ENCODE measurements around the gene MDM4. TPM values are rescaled to one million over a fixed set of nuclear protein-coding genes. Genes with fewer than 3 reads are reported as not detected.
"Not testable (repeated sequence)": the region's sequence is repeated elsewhere in the genome, so short reads cannot be mapped to it uniquely, and the experiment has no call there.

Gene MDM4
- total RNA-seq, 2 experiments from 2014 or later, result 72.2 to 72.4 TPM

DNA sequence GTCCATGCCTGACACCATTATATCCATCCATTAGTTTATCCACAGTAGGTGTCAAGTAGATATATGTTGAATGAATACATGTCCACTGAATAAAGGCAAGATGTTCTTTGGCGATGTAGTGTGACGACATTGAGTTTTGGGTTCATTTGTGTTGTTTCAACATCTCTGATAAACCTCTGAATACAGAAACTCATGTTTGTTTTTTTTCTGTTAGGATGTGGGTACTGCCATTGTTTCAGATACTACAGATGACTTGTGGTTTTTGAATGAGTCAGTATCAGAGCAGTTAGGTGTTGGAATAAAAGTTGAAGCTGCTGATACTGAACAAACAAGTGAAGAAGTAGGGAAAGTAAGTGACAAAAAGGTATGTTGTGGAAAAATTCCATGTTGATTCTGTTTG lies 28.1 kb downstream of the MDM4 start:
- H3K4me1 Mint-ChIP-seq (ENCODE audit: low read depth), result peaks cover 55% of the 10 kb centered on the region
- peaks cover 87% of the 10 kb centered on the region for H3K36me3 Mint-ChIP-seq (ENCODE audit: low read depth)
- CTCF ChIA-PET, result interaction anchor here (1.0 to 4.0 kb wide), 14 partner anchors 10 to 263 kb away, joined by 3 to 36 read pairs (median 6); partner anchors contain the start of gene MDM4
- DNase-seq (no peak), ATAC-seq (peak; percentile 87)
- H3K27me3 Mint-ChIP-seq (ENCODE audit: low read depth), result no peaks in the 10 kb centered on the region
- POLR2A ChIA-PET, result interaction anchor here (1.0 to 4.5 kb wide), 7 partner anchors 21 to 50 kb away, joined by 5 to 65 read pairs (median 8); partner anchors contain the start of genes MDM4 and PIK3C2B
- H3K9me3 Mint-ChIP-seq (ENCODE audit: insufficient read depth), result peaks cover 5% of the 10 kb centered on the region
- H3K4me3 Mint-ChIP-seq, result peak overlapping the region; percentile 23
- peak overlapping the region; percentile 83 for H3K27ac Mint-ChIP-seq

DNA sequence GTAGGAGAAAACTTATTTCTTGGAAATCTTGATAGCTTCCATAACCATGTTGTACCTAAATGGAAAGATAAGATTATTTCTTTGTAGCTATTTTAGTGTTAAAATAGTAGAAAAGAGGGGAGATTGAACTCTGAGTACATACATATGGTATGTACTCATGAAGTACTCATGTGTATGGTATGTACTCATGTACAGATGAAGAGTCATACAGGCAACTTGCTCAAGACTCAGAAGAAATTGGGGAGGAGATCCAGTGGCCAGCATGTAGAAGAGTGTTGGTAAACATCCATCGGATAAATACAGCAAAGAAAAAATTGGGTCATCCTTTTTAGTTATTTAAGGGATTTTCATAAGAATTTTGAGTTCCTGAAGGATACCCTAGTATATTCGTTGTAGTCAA lies 29.0 kb downstream of the MDM4 start:
- Mint-ChIP-seq H3K36me3 (ENCODE audit: low read depth) (peaks cover 92% of the 10 kb centered on the region), H3K4me1 (ENCODE audit: low read depth) (peaks cover 55% of the 10 kb centered on the region), H3K4me3 (peak overlapping the region; percentile 61), H3K9me3 (ENCODE audit: insufficient read depth) (peaks cover 5% of the 10 kb centered on the region), H3K27ac (peak overlapping the region; percentile 86), H3K27me3 (ENCODE audit: low read depth) (no peaks in the 10 kb centered on the region)
- ATAC-seq, result no peak
- no peak for DNase-seq
- CTCF ChIA-PET, result interaction anchor here (0.7 to 4.0 kb wide), 14 partner anchors 9 to 262 kb away, joined by 3 to 36 read pairs (median 7); partner anchors contain the start of gene MDM4
- POLR2A ChIA-PET, result interaction anchor here (1.0 to 4.5 kb wide), 7 partner anchors 20 to 51 kb away, joined by 5 to 65 read pairs (median 8); partner anchors contain the start of genes MDM4 and PIK3C2B

DNA sequence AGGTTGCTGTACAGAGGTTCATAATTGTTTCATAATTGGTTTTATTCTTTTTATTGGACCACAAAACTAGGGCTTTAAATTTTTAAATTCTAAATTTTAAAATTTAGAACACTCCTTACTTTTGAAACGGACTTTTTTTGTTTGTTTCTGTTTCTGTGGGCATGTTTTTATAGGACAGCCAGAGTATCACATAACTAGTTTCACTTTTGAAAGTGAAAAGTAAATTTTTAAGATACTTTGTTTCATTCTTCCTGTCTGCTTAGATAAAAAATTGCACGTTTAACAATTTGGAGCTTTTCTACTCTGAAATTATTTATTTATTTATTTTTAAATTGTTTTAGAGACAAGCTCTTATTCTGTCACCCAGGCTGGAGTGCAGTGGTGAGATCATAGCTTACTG lies 29.7 kb downstream of the MDM4 start:
- H3K27ac Mint-ChIP-seq, result peak overlapping the region; percentile 86
- H3K36me3 Mint-ChIP-seq (ENCODE audit: low read depth), result peaks cover 90% of the 10 kb centered on the region
- ChIA-PET POLR2A (interaction anchor here (0.7 to 4.5 kb wide), 4 partner anchors 10 to 1238 kb away, joined by 3 to 65 read pairs (median 4); partner anchors contain the start of genes MDM4 and PIK3C2B), CTCF (interaction anchor here (0.9 to 4.0 kb wide), 10 partner anchors 14 to 261 kb away, joined by 3 to 36 read pairs (median 9); no protein-coding TSS in a partner anchor)
- DNase-seq (no peak), ATAC-seq (peak; percentile 36)
- H3K4me3 Mint-ChIP-seq, result peak overlapping the region; percentile 61
- H3K4me1 Mint-ChIP-seq (ENCODE audit: low read depth), result peaks cover 55% of the 10 kb centered on the region
- H3K27me3 Mint-ChIP-seq (ENCODE audit: low read depth), result no peaks in the 10 kb centered on the region
- H3K9me3 Mint-ChIP-seq (ENCODE audit: insufficient read depth), result peaks cover 5% of the 10 kb centered on the region

DNA sequence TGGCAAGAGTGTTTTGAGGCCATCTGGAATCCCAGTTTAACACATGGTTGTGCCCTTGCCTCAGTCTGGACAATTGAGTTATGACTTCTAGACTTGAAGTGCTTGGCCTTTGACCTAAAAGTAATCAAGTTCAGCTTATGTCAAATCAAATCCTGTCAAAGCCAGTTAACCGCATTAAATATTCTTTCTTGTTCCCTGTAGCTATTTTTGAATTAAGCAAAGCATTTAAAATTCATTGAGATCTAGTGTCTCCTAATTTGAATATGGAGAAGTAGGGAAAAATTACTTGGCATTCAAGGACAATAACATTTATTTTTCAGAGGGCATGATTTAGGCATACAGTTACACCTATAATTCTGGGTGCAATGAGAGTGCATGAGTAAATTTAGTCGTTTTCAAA lies 32.1 kb downstream of the MDM4 start:
- H3K27ac Mint-ChIP-seq, result no peak overlapping the region
- CTCF ChIA-PET, result interaction anchor here (0.5 to 2.1 kb wide), 7 partner anchors 8 to 259 kb away, joined by 3 to 9 read pairs (median 4); no protein-coding TSS in a partner anchor

DNA sequence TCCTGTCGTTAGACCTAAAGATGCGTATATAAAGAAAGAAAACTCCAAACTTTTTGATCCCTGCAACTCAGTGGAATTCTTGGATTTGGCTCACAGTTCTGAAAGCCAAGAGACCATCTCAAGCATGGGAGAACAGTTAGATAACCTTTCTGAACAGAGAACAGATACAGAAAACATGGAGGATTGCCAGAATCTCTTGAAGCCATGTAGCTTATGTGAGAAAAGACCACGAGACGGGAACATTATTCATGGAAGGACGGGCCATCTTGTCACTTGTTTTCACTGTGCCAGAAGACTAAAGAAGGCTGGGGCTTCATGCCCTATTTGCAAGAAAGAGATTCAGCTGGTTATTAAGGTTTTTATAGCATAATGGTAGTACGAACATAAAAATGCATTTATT lies 33.1 kb downstream of the MDM4 start:
- Mint-ChIP-seq H3K4me1 (ENCODE audit: low read depth) (peaks cover 22% of the 10 kb centered on the region), H3K27me3 (ENCODE audit: low read depth) (no peaks in the 10 kb centered on the region), H3K27ac (no peak overlapping the region), H3K36me3 (ENCODE audit: low read depth) (peaks cover 83% of the 10 kb centered on the region), H3K4me3 (no peak overlapping the region), H3K9me3 (ENCODE audit: insufficient read depth) (no peaks in the 10 kb centered on the region)
- POLR2A ChIA-PET, result no interaction called here
- DNase-seq (no peak), ATAC-seq (no peak)
- CTCF ChIA-PET, result interaction anchor here (1.3 to 2.2 kb wide), 5 partner anchors 11 to 258 kb away, joined by 3 to 9 read pairs (median 5); no protein-coding TSS in a partner anchor

More for the DNA sequence above, 32.1 kb downstream of the MDM4 start:
- Mint-ChIP-seq H3K27me3 (ENCODE audit: low read depth) (no peaks in the 10 kb centered on the region), H3K4me1 (ENCODE audit: low read depth) (peaks cover 33% of the 10 kb centered on the region), H3K36me3 (ENCODE audit: low read depth) (peaks cover 85% of the 10 kb centered on the region), H3K9me3 (ENCODE audit: insufficient read depth) (peaks cover 2% of the 10 kb centered on the region), H3K4me3 (no peak overlapping the region)
- ATAC-seq, result no peak
- no peak for DNase-seq
- POLR2A ChIA-PET, result interaction anchor here (0.6 kb wide), 1 partner anchor 32 kb away, joined by 4 read pairs; the partner anchor contains the start of gene MDM4

DNA sequence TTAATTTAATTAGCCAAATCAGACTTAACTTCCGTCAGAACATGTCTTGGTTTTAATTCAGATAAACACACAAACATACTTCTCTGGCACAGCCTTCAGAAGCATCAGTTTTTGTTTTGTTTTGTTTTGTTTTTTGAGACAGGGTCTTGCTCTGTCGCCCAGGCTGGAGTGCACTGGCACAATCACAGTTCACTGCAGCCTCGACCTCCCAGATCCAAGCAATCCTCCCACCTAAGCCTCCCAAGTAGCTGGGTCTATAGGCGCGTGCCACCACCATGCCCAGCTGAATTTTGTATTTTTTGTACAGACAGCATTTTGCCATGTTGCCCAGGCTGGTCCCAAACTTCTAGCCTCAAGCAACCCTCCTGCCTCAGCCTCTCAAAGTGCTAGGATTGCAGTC lies 34.7 kb downstream of the MDM4 start:
- Mint-ChIP-seq H3K9me3 (ENCODE audit: insufficient read depth) (no peaks in the 10 kb centered on the region), H3K36me3 (ENCODE audit: low read depth) (peaks cover 71% of the 10 kb centered on the region), H3K4me3 (no peak overlapping the region), H3K27me3 (ENCODE audit: low read depth) (no peaks in the 10 kb centered on the region), H3K27ac (no peak overlapping the region), H3K4me1 (ENCODE audit: low read depth) (peaks cover 11% of the 10 kb centered on the region)
- ATAC-seq (no peak), DNase-seq (no peak)
- CTCF ChIA-PET, result interaction anchor here (0.8 to 4.8 kb wide), 4 partner anchors 15 to 256 kb away, joined by 3 to 23 read pairs (median 4); no protein-coding TSS in a partner anchor
- POLR2A ChIA-PET, result no interaction called here

DNA sequence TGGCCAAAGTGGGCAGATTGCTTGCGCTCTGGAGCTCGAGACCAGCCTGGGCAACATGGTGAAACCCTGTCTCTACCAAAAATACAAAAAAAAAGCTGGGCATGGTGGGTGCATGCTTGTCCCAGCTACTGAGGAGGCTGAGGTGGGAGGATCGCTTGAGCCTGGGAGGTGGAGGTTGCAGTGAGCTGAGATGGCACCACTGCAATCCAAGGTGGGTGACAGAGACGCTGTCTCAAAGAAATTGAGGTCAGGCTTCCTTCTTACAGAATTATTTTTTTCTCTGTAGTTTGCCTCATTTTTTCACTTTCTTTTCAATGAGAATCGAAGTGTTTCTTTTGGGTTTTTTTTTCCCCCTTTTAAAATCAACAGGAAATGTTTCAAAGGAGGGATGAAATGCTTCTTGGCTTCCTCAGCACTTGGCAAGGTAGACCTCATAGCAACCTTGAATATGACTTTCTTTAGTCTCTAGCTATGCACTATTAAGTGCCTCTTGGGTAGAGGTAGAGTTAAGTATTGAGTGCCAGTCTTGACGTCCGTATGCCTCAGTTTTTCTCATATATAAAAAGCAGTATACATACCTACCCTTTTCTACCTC lies 40.3 kb downstream of the MDM4 start:
- Mint-ChIP-seq H3K4me1 (ENCODE audit: low read depth) (peaks cover 17% of the 10 kb centered on the region), H3K27ac (peak overlapping the region; percentile 79)

DNA sequence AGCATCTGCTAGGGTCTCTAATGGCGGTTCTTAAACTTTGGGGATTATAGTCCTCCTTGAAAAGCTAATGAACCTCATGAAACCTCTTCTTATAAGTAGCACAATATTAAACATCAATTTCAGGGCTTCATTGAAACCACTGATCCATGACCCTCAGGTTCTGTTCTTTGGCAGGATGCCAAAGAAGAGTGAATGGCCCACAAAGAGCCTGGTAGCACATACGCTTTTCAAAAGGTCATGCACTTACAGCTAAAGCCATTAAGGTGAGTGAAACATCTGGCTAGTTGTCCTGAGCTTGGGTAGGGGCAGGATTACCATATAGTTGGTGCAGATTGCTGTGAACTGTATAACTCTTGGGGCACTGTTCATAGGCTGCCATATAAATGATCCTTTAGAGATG lies 42.3 kb downstream of the MDM4 start:
- ChIA-PET POLR2A (no interaction called here), CTCF (interaction anchor here (1.0 to 7.3 kb wide), 7 partner anchors 51 to 249 kb away, joined by 3 to 45 read pairs (median 4); no protein-coding TSS in a partner anchor)
- no peak for DNase-seq
- Mint-ChIP-seq H3K27ac (no peak overlapping the region), H3K27me3 (ENCODE audit: low read depth) (no peaks in the 10 kb centered on the region), H3K36me3 (ENCODE audit: low read depth) (peaks cover 40% of the 10 kb centered on the region), H3K4me1 (ENCODE audit: low read depth) (peaks cover 32% of the 10 kb centered on the region), H3K9me3 (ENCODE audit: insufficient read depth) (no peaks in the 10 kb centered on the region), H3K4me3 (no peak overlapping the region)
- ATAC-seq, result no peak

More for the DNA sequence above, 40.3 kb downstream of the MDM4 start:
- Mint-ChIP-seq H3K36me3 (ENCODE audit: low read depth) (peaks cover 44% of the 10 kb centered on the region), H3K27me3 (ENCODE audit: low read depth) (no peaks in the 10 kb centered on the region), H3K4me3 (no peak overlapping the region), H3K9me3 (ENCODE audit: insufficient read depth) (no peaks in the 10 kb centered on the region)
- DNase-seq (no peak), ATAC-seq (peak; percentile 55)
- ChIA-PET CTCF (interaction anchor here (0.6 to 7.3 kb wide), 9 partner anchors 9 to 251 kb away, joined by 3 to 45 read pairs (median 9); partner anchors contain the start of gene MDM4), POLR2A (interaction anchor here (0.6 to 1.1 kb wide), 3 partner anchors 25 to 40 kb away, joined by 3 to 5 read pairs (median 3); no protein-coding TSS in a partner anchor)

DNA sequence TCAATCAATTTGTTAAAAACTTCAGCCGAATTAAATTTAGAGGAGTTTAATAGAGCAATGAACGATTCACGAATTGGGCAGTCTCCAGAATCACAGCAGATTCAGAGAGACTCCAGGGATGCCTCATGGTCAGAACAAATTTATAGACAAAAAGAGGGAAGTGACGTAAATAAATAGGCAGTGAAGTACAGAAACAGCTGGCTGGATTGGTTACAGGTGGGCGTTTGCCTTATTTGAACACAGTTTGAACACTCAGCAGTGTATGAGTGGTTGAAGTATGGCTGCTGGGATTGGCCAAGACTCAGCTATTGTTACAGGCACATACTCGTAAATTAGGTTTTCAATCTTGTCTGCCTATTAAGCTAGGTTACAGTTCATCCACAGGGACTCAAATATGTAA lies 43.8 kb downstream of the MDM4 start:
- H3K27me3 Mint-ChIP-seq (ENCODE audit: low read depth); H3K9me3 Mint-ChIP-seq (ENCODE audit: insufficient read depth); H3K27ac Mint-ChIP-seq; DNase-seq; ATAC-seq; H3K4me3 Mint-ChIP-seq: not testable (repeated sequence)
- POLR2A ChIA-PET, result interaction anchor here (0.6 kb wide), 2 partner anchors 192 to 1291 kb away, joined by 3 read pairs; no protein-coding TSS in a partner anchor
- Mint-ChIP-seq H3K4me1 (ENCODE audit: low read depth) (peaks cover 44% of the 10 kb centered on the region), H3K36me3 (ENCODE audit: low read depth) (peaks cover 36% of the 10 kb centered on the region)
- CTCF ChIA-PET, result interaction anchor here (0.9 to 7.3 kb wide), 5 partner anchors 11 to 247 kb away, joined by 3 to 45 read pairs (median 3); partner anchors contain the start of gene MDM4

DNA sequence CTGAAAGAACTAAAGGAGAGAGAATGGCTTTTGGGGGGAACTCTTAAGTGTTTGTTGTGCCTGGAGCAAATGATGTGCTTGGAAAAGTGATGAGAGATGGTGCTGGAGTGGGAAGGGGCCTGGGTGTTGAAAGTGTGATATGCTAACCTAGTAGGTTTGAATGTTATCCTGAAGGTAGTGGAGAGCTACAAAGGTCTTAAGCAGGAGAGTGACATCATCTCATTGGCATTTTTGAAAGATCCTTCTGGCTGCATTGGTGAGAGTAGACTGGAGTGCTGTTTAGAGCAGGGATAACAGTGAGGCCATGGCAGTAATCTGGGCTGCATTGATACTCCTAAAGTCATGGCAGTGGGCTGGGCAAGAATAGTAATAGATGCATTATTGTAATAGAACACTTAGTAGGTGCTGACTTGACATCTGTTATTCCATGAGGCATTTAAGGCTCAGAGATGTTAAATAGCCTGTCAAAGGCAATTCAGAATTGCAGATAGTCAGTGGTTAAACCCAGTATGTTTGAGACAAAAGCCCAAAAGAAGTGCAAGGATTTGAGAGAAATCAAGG lies 44.5 kb downstream of the MDM4 start:
- ATAC-seq (no peak), DNase-seq (no peak)
- H3K36me3 Mint-ChIP-seq (ENCODE audit: low read depth), result peaks cover 38% of the 10 kb centered on the region
- no peak overlapping the region for H3K4me3 Mint-ChIP-seq
- no peaks in the 10 kb centered on the region for H3K9me3 Mint-ChIP-seq (ENCODE audit: insufficient read depth)
- CTCF ChIA-PET, result interaction anchor here (0.9 to 7.3 kb wide), 5 partner anchors 12 to 247 kb away, joined by 3 to 45 read pairs (median 4); no protein-coding TSS in a partner anchor
- H3K27ac Mint-ChIP-seq, result no peak overlapping the region
- H3K27me3 Mint-ChIP-seq (ENCODE audit: low read depth), result no peaks in the 10 kb centered on the region
- H3K4me1 Mint-ChIP-seq (ENCODE audit: low read depth), result peaks cover 49% of the 10 kb centered on the region
- POLR2A ChIA-PET, result interaction anchor here (0.6 kb wide), 1 partner anchor 1291 kb away, joined by 3 read pairs; no protein-coding TSS in a partner anchor
